Kidney (tissue), 14 donors: ENCODE results near the gene GRIK1. TPM values are rescaled to one million over a fixed set of nuclear protein-coding genes. Genes with fewer than 3 reads are reported as not detected.

ENCODE experiments used
- DNase-seq, 5 donors: peaks; one replicate each; pipeline ENCODE4 v3.0.0-alpha.2; 2013 to 2020
- FAIRE-seq: peaks from 2 replicates; lab custom pipeline; 2012; peaks lifted over from hg19 to GRCh38; lab: Jason Lieb, UNC
- H3K27ac ChIP-seq, 2 donors: one replicate each; pipeline ENCODE4 v1.7.0; 2013; ENCODE audit warnings: low read depth in 2 of 2, low read length in 2 of 2, inconsistent platforms in 1 of 2
- H3K27me3 ChIP-seq: one replicate; pipeline ENCODE4 v1.7.1; 2013; ENCODE audit warnings: low read length, inconsistent platforms; ENCODE audit not compliant: control insufficient read depth, insufficient read depth
- H3K36me3 ChIP-seq, 3 donors: one replicate each; pipeline versions ENCODE4 v1.7.0 to v1.7.1; 2013; ENCODE audit warnings: low read length in 3 of 3, control low read depth in 1 of 3, inconsistent platforms in 1 of 3; ENCODE audit not compliant: insufficient read depth in 3 of 3, control insufficient read depth in 2 of 3
- H3K4me1 ChIP-seq, 3 donors: one replicate each; pipeline versions ENCODE4 v1.7.0 to v1.7.1; 2013; ENCODE audit warnings: low read length in 3 of 3, inconsistent platforms in 1 of 3, low read depth in 1 of 3; ENCODE audit not compliant: control insufficient read depth in 2 of 3, insufficient read depth in 2 of 3
- H3K4me3 ChIP-seq, 3 donors: one replicate each; pipeline versions ENCODE4 v1.7.0 to v1.8.1; 2013; ENCODE audit warnings: low read length in 3 of 3, control low read depth in 1 of 3, inconsistent platforms in 1 of 3
- H3K9ac ChIP-seq, 3 donors: one replicate each; pipeline versions ENCODE4 v1.7.0 to v1.7.1; 2013; ENCODE audit warnings: low read length in 3 of 3, control low read depth in 1 of 3, inconsistent platforms in 1 of 3
- H3K9me3 ChIP-seq, 3 donors: one replicate each; pipeline versions ENCODE4 v1.7.0 to v1.7.1; 2013; ENCODE audit warnings: low read length in 3 of 3, control low read depth in 1 of 3, inconsistent platforms in 1 of 3; ENCODE audit not compliant: control insufficient read depth in 2 of 3, insufficient read depth in 1 of 3
- intact Hi-C: fragments of 100-400 bp; cut with DNase I; formaldehyde crosslinking; loops from one replicate; pipeline ENCODE4 v1.11.1; 2022
- polyA plus RNA-seq: library from polyadenylated mRNA; stranded (reverse); fragments of 350-450 nt; fragmentation: Illumina TruSeq; extraction: RNeasy Lipid Tissue Mini Kit (QIAGEN cat#74804); gene quantifications from one replicate; pipeline ENCODE4 v1.2.3, GENCODE V29; 2014; ENCODE audit warnings: low read depth, low replicate concordance; ENCODE audit not compliant: insufficient read depth
- total RNA-seq: library from RNA; stranded (reverse); fragmentation: NEBNext Ultra II Directional; extraction: Animal tissue kit (Norgen Biotek cat#: 25700); gene quantifications from one replicate; pipeline ENCODE4 v1.2.1, GENCODE V29; 2021
- TF ChIP-seq, protein P1 (sequence below): IDR thresholded peaks from 3 replicates; pipeline ENCODE4 v1.5.1; 2012; ENCODE audit warnings: mild to moderate bottlenecking, moderate library complexity, borderline replicate concordance; ENCODE audit not compliant: insufficient read depth; ENCODE audit errors: extremely low read depth
- donor health status: control.
- donor health status: control.
- donor health status: control.
- donor health status: control.
- donor health status: control.
- donor health status: DM: yes; HTN: yes; CAD: no.
- donor health status: Normal renal cell carcinoma (clear cell type).

Gene GRIK1
- total and polyA plus RNA-seq, 2 donors from 2014 or later, result not detected

GRCh38 chr21:29621525-29621924 is 318.3 kb downstream of the GRIK1 start:
- no peaks in the 10 kb centered on the region for H3K27me3 ChIP-seq
- intact Hi-C loops, result no loop called here
- FAIRE-seq (no peak), DNase-seq (no peak)
- no peaks in the 10 kb centered on the region for H3K4me1 ChIP-seq
- no peaks in the 10 kb centered on the region for H3K9me3 ChIP-seq
- H3K27ac ChIP-seq, result no peak overlapping the region
- no peak overlapping the region for H3K9ac ChIP-seq
- no peak overlapping the region for H3K4me3 ChIP-seq
- H3K36me3 ChIP-seq, result no peaks in the 10 kb centered on the region
- TF ChIP-seq, protein P1, sequence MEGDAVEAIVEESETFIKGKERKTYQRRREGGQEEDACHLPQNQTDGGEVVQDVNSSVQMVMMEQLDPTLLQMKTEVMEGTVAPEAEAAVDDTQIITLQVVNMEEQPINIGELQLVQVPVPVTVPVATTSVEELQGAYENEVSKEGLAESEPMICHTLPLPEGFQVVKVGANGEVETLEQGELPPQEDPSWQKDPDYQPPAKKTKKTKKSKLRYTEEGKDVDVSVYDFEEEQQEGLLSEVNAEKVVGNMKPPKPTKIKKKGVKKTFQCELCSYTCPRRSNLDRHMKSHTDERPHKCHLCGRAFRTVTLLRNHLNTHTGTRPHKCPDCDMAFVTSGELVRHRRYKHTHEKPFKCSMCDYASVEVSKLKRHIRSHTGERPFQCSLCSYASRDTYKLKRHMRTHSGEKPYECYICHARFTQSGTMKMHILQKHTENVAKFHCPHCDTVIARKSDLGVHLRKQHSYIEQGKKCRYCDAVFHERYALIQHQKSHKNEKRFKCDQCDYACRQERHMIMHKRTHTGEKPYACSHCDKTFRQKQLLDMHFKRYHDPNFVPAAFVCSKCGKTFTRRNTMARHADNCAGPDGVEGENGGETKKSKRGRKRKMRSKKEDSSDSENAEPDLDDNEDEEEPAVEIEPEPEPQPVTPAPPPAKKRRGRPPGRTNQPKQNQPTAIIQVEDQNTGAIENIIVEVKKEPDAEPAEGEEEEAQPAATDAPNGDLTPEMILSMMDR, result no peak

DNA sequence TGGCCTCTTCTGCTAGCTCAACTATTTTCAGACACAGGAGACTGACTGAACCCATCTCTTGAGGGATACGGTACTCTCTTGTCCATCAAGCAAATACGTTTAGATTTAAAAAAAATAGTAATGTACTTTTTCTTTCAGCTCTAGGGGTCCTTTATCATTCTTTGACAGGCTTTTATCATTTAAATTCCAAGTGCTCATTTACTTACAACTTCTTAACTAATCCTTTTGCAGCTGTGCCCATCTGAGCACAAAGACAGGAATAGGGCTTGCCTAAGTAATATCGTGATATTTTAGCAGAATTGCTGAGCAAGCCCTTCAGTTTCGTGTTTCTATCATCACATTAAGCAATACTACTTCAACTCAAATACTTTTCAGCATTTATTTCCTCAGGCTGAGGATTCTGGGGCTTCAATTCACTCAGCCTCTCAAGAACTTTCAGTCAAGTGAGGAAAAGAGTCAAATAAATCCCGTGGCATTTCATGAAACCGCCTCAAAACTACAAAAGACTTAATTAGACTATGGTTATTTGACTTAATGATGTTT is 323.5 kb downstream of the GRIK1 start:
- no peak overlapping the region for H3K9ac ChIP-seq
- TF ChIP-seq, protein P1, result no peak
- H3K9me3 ChIP-seq, result no peaks in the 10 kb centered on the region
- no peaks in the 10 kb centered on the region for H3K4me1 ChIP-seq
- no peaks in the 10 kb centered on the region for H3K27me3 ChIP-seq
- DNase-seq (no peak), FAIRE-seq (no peak)
- no peak overlapping the region for H3K4me3 ChIP-seq
- H3K36me3 ChIP-seq, result no peaks in the 10 kb centered on the region
- H3K27ac ChIP-seq, result no peak overlapping the region
- intact Hi-C loops, result no loop called here

DNA sequence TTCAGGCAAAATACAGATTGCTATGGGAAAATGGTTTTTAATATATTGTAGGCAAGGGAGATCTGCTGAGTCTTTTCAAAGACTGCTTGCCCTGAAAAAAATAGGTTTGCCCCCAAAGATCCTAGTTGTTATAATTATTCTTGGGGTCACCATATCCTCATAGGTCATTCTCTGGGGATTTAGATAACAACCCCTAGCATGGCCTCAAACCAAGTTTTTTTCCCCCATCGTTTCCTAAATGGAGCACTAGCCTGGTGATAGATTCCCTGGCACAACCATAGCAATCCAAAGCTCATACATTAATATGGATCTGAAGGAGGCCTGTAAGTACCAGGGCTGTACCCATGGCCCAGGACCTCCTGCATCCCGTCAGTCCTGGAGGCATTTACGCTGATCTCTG is 325.9 kb downstream of the GRIK1 start:
- intact Hi-C loops, result no loop called here
- TF ChIP-seq, protein P1, result no peak
- Histone ChIP-seq H3K9ac (no peak overlapping the region), H3K27ac (no peak overlapping the region), H3K27me3 (no peaks in the 10 kb centered on the region), H3K4me3 (no peak overlapping the region), H3K36me3 (no peaks in the 10 kb centered on the region), H3K4me1 (no peaks in the 10 kb centered on the region), H3K9me3 (no peaks in the 10 kb centered on the region)
- FAIRE-seq, result no peak
- no peak for DNase-seq

GRCh38 chr21:29613021-29613420 is 326.8 kb downstream of the GRIK1 start:
- intact Hi-C loops, result no loop called here
- H3K9me3 ChIP-seq, result no peaks in the 10 kb centered on the region
- no peak overlapping the region for H3K27ac ChIP-seq
- DNase-seq (no peak), FAIRE-seq (no peak)
- no peak overlapping the region for H3K9ac ChIP-seq
- no peaks in the 10 kb centered on the region for H3K36me3 ChIP-seq
- TF ChIP-seq, protein P1, result no peak
- no peaks in the 10 kb centered on the region for H3K4me1 ChIP-seq
- no peak overlapping the region for H3K4me3 ChIP-seq
- no peaks in the 10 kb centered on the region for H3K27me3 ChIP-seq
